Calu3 (cell line): ENCODE measurements around the gene GAMT. TPM values are rescaled to one million over a fixed set of nuclear protein-coding genes. Genes with fewer than 3 reads are reported as not detected.

Experiments used
- BruUV-seq: library from RNA; stranded (reverse); fragments of 400-500 nt; replicated peaks from 2 replicates; lab custom pipeline; 2021; lab: Mats Ljungman, UMichigan
- CTCF ChIA-PET: fragments of 300-600 bp; sonication (Branson Sonifier 250); formaldehyde crosslinking; loops from one replicate; lab custom pipeline; 2022; ENCODE audit warnings: antibody characterized with exemption; lab: Charles Lee
- DNase-seq: peaks from one replicate; pipeline ENCODE4 v3.0.0; 2022
- H3K27ac Mint-ChIP-seq: one replicate; pipeline ENCODE4 v1.8.0; 2022; ENCODE audit warnings: mixed read lengths; ENCODE audit not compliant: unreplicated experiment
- H3K27me3 Mint-ChIP-seq: one replicate; pipeline ENCODE4 v1.8.0; 2022; ENCODE audit warnings: mixed read lengths; ENCODE audit not compliant: unreplicated experiment
- H3K36me3 Mint-ChIP-seq: one replicate; pipeline ENCODE4 v1.8.0; 2022; ENCODE audit warnings: mild to moderate bottlenecking, moderate library complexity, mixed read lengths; ENCODE audit not compliant: insufficient read depth, unreplicated experiment
- H3K4me1 Mint-ChIP-seq: one replicate; pipeline ENCODE4 v1.8.0; 2022; ENCODE audit warnings: mild to moderate bottlenecking, low read depth, mixed read lengths; ENCODE audit not compliant: unreplicated experiment
- H3K4me3 Mint-ChIP-seq: one replicate; pipeline ENCODE4 v1.8.0; 2022; ENCODE audit warnings: mild to moderate bottlenecking, low read depth, moderate library complexity, mixed read lengths; ENCODE audit not compliant: unreplicated experiment
- H3K9me3 Mint-ChIP-seq: one replicate; pipeline ENCODE4 v1.8.0; 2022; ENCODE audit warnings: low read depth, mixed read lengths; ENCODE audit not compliant: unreplicated experiment
- intact Hi-C: fragments of 100-400 bp; cut with micrococcal nuclease; formaldehyde crosslinking; loops from one replicate; pipeline ENCODE4 v1.10.0; 2022; ENCODE audit not compliant: unreplicated experiment
- total RNA-seq: library from RNA; stranded (reverse); gene quantifications from 2 replicates; pipeline ENCODE4 v1.2.3, GENCODE V29; 2022
- TF ChIP-seq, protein P1 (sequence below): fragments of 200-600 bp; IDR thresholded peaks from one replicate; pipeline ENCODE4 v1.8.0; 2022; ENCODE audit warnings: antibody characterized with exemption; ENCODE audit not compliant: unreplicated experiment

The GAMT gene
- total RNA-seq, 1 experiment from 2014 or later: 14.3 TPM

DNA sequence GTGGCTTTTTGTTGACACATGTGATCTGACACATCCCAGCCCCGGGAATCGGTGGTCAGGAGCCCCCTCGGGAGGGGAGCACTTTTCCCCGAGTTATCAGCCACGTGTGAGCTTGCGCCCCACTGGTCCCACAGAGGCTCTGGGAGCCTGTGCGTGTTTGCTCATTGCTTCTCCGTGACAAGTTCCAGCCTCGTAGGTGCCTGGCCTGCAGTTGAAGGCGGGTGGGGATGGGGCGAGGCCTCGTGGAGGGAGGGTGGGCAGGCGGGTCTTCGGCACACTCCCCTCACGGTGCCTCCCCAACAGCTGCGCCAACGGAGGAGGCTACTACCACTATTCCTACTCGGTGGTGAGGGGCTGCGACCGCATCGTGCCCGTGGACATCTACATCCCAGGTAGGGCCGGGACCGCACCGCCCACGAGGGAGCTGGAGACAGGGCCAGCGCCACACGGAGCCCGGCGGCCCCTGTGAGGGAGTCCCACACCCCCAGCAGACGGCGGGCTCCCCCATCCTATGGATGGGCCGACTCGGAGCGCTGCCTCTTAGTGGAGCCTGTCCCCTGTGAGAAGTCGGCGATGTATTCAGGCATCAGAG is 8.3 kb downstream of the GAMT start:
- Mint-ChIP-seq H3K4me1 (no peaks in the 10 kb centered on the region), H3K27me3 (no peaks in the 10 kb centered on the region), H3K27ac (no peak overlapping the region), H3K36me3 (peaks cover 25% of the 10 kb centered on the region), H3K4me3 (no peak overlapping the region), H3K9me3 (no peaks in the 10 kb centered on the region)
- no peak for DNase-seq
- intact Hi-C loops: no loop called here
- BruUV-seq: no TSS peak
- TF ChIP-seq, protein P1, sequence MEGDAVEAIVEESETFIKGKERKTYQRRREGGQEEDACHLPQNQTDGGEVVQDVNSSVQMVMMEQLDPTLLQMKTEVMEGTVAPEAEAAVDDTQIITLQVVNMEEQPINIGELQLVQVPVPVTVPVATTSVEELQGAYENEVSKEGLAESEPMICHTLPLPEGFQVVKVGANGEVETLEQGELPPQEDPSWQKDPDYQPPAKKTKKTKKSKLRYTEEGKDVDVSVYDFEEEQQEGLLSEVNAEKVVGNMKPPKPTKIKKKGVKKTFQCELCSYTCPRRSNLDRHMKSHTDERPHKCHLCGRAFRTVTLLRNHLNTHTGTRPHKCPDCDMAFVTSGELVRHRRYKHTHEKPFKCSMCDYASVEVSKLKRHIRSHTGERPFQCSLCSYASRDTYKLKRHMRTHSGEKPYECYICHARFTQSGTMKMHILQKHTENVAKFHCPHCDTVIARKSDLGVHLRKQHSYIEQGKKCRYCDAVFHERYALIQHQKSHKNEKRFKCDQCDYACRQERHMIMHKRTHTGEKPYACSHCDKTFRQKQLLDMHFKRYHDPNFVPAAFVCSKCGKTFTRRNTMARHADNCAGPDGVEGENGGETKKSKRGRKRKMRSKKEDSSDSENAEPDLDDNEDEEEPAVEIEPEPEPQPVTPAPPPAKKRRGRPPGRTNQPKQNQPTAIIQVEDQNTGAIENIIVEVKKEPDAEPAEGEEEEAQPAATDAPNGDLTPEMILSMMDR: no peak
- CTCF ChIA-PET: no interaction called here

DNA sequence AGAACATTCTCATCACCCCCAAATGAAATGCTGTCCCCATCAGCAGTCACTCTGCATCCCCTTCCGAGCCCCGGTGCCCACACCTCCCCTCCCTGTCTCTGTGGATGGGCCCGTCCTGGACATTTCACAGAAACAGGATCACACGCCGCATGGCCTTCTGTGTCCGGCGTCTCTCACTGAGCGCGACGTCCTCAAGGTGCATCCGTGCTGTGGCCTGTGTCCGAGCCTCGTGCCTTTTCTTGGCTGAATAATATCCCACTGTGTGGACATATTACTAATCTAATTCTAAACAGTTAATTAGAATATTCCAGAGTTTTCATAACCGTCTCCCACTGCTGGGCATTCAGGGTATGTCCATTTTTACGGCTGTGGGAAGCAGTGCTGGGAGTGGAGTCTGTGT is 8.9 kb downstream of the GAMT start:
- H3K36me3 Mint-ChIP-seq: peaks cover 24% of the 10 kb centered on the region
- H3K27me3 Mint-ChIP-seq: no peaks in the 10 kb centered on the region
- BruUV-seq: no TSS peak
- H3K9me3 Mint-ChIP-seq: no peaks in the 10 kb centered on the region
- CTCF ChIA-PET: no interaction called here
- TF ChIP-seq, protein P1: no peak
- intact Hi-C loops: no loop called here
- no peak overlapping the region for H3K27ac Mint-ChIP-seq
- no peaks in the 10 kb centered on the region for H3K4me1 Mint-ChIP-seq
- DNase-seq: no peak
- no peak overlapping the region for H3K4me3 Mint-ChIP-seq

DNA sequence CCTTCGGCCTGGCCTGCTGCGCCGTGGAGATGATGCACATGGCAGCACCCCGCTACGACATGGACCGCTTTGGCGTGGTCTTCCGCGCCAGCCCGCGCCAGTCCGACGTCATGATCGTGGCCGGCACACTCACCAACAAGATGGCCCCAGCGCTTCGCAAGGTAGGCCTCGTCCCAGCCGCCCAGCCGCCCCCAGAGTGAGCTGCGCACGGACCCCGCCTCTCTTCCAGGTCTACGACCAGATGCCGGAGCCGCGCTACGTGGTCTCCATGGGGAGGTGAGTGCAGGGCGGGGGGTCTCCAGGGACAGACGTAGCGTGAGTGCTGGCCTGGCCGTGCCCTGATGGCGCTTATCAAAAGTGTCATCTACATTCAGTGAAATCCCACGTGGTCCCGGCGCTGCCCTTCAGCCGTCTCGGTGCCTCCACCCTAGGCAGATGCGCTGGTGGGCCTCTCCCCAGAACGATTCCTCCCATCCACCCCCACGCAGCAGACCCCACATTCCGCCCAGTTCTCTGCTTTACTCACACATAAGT is 10.4 kb downstream of the GAMT start:
- H3K27ac Mint-ChIP-seq: no peak overlapping the region
- TF ChIP-seq, protein P1: no peak
- no peaks in the 10 kb centered on the region for H3K4me1 Mint-ChIP-seq
- H3K9me3 Mint-ChIP-seq: no peaks in the 10 kb centered on the region
- H3K27me3 Mint-ChIP-seq: no peaks in the 10 kb centered on the region
- no peak for DNase-seq
- peaks cover 13% of the 10 kb centered on the region for H3K36me3 Mint-ChIP-seq
- no peak overlapping the region for H3K4me3 Mint-ChIP-seq
- intact Hi-C loops: no loop called here
- CTCF ChIA-PET: no interaction called here
- BruUV-seq: no TSS peak

DNA sequence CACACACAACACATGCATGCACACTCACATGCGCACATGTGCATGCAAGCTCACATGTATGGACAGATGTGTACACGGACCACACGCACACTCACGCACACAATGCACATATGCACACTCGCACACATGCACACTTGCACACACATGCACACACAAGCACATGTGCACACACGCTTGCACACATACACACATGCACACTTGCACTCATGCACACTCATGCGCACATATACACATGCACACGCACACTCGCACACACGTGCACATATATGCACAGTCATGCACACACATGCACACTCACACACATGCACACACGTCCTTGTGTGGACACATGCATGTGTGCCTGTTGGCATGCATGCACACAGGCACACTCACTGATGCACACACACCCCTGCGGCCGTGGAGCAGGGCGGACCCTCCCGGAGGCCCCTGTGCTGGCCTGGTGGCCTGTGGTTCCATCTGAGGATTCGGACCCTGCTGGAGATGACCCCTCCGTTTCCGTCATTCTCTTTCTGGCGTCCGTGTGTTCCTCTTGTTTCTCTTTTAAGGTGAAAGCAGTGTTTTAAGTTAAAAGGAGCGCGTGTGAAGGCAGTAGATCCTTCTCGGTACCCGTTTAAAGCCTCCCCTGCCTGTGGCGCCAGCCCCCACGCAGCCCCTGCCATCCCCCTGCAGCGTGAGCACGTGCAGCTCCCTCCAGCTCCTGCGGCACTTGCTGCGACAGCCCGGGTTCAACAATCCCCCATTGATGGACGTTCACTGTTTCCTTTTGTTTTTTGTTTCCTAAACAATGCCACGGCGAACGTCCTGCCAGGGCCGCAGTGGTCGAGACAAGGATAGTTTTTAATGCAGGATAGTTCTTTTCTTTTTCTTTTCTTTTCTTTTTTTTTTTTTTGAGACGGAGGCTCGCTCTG is 12.1 kb downstream of the GAMT start:
- H3K9me3 Mint-ChIP-seq: no peaks in the 10 kb centered on the region
- H3K4me3 Mint-ChIP-seq: no peak overlapping the region
- no peaks in the 10 kb centered on the region for H3K27me3 Mint-ChIP-seq
- H3K36me3 Mint-ChIP-seq: peaks cover 13% of the 10 kb centered on the region
- DNase-seq: no peak
- H3K4me1 Mint-ChIP-seq: no peaks in the 10 kb centered on the region
- no peak overlapping the region for H3K27ac Mint-ChIP-seq
- intact Hi-C loops: no loop called here
- CTCF ChIA-PET: no interaction called here
- no TSS peak for BruUV-seq
- TF ChIP-seq, protein P1: no peak
